Measurements from ENCODE around the gene GAL3ST2. TPM values are rescaled to one million over a fixed set of nuclear protein-coding genes. Genes with fewer than 3 reads are reported as not detected.

Gene GAL3ST2
- total and polyA plus RNA-seq, 4 donors, result 0.03 to 0.33 (median 0.23) TPM; not detected in 1

DNA sequence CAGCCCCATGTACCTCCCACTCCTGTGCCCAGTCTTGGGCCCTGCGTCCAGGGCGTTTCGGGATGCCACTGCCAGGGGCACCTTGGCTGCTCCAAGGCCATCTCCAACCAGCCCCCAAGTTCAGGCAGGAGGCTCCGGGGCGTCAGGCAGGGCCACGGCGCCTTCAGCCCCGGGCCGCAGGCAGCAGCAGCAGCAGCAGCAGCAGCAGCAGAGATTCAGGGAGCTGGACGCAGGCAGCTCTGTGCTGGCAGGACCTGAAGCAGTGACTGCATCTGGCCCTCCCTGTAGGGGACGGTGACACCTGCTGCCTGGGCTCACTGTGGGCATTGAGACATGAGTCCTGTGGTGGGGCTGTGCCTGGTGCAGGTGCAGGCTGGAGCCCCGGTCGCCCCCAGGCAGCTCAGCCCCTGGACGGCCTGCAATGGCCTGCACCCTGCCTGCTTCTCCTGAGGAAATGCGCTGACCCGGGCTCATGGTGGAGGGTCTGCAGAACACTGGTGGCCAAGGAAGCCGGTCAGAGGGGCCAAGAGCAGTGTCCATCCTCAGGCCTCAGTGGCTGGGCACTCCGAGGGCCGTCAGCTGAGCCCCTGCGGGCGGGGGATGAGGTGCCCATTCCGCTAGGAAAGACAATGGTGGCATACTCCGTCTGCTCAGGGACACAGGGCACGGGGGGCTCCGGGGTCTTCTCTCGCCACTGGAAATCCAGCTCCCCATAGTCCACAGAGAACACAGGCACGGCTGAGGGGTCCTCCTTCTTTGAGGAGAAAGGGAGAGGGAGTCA is 74.1 kb downstream of the GAL3ST2 start:
- no peak for TF ChIP-seq YY1 (IDR thresholded peaks at IDR 0.05)
- TF ChIP-seq RXRA (IDR thresholded peaks at IDR 0.05), result no peak
- no peak for TF ChIP-seq EGR1 (IDR thresholded peaks at IDR 0.05; ENCODE audit: low read depth in 2 of 2)
- TF ChIP-seq JUND (IDR thresholded peaks at IDR 0.05), result no peak
- no peak for TF ChIP-seq FOXA1 (IDR thresholded peaks at IDR 0.05)
- Histone ChIP-seq H3K4me3 (ENCODE audit: low read depth in 1 of 3, low read length in 3 of 3) (no peak overlapping the region), H3K27me3 (ENCODE audit: control insufficient read depth in 4 of 4, insufficient read depth in 4 of 4, low read length in 3 of 4) (no peaks in the 10 kb centered on the region), H3K27ac (ENCODE audit: low read depth in 1 of 2, low read length in 2 of 2) (no peak overlapping the region), H3K4me1 (ENCODE audit: control insufficient read depth in 4 of 4, insufficient read depth in 4 of 4, low read length in 3 of 4) (peaks cover 0 to 4% (median 0%) of the 10 kb centered on the region in 4 donors), H3K9ac (ENCODE audit: low read depth in 1 of 2, low read length in 2 of 2) (no peak overlapping the region), H3K9me3 (ENCODE audit: control insufficient read depth in 4 of 4, low read length in 3 of 4) (no peaks in the 10 kb centered on the region), H3K36me3 (ENCODE audit: control insufficient read depth in 4 of 4, insufficient read depth in 3 of 4, low read depth in 1 of 4, low read length in 3 of 4) (no peaks in the 10 kb centered on the region)
- no peak for DNase-seq (ENCODE audit: low spot score)
- 94% methylated on average over 27 of the region's 27 CpGs for WGBS

DNA sequence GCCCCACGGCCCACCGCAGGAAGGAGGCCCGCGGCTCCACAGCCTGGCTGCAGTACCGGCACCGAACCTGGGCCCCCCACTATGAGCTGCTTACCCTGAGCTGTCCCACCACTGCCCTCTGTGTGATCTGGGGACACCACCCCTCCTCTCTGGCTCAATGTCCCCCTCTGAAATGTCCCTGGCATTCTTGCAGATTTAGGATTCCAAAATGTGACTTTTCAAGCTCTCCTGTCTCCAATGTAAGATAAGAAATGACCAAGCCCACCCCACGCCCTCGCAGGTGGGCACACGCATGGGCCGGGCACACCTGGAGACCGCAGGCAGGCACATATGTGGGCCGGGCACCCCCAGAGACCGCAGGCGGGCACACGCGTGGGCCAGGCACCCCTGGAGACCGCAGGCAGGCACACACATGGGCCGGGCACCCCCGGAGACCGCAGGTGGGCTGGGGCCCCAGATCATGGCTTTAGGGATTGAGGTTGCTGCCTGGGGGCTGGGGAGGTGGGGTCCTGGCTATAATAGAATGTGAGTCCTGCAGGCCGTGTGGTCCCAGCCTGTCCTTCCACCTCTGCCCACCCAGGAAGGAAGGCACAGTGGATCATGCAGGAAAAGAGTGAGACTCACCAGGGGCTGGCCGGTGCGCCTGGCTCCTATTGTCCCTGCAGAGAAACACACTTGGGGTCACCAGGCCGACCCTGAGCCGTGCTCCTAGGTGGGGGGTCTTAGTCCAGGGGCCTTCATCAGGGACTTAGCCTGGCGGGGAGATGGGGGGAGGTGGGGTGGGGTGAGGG is 74.9 kb downstream of the GAL3ST2 start:
- Histone ChIP-seq H3K4me3 (ENCODE audit: low read depth in 1 of 3, low read length in 3 of 3) (no peak overlapping the region), H3K27me3 (ENCODE audit: control insufficient read depth in 4 of 4, insufficient read depth in 4 of 4, low read length in 3 of 4) (no peaks in the 10 kb centered on the region), H3K27ac (ENCODE audit: low read depth in 1 of 2, low read length in 2 of 2) (no peak overlapping the region), H3K9me3 (ENCODE audit: control insufficient read depth in 4 of 4, low read length in 3 of 4) (no peaks in the 10 kb centered on the region), H3K4me1 (ENCODE audit: control insufficient read depth in 4 of 4, insufficient read depth in 4 of 4, low read length in 3 of 4) (peaks cover 0 to 4% (median 0%) of the 10 kb centered on the region in 4 donors), H3K36me3 (ENCODE audit: control insufficient read depth in 4 of 4, insufficient read depth in 3 of 4, low read depth in 1 of 4, low read length in 3 of 4) (no peaks in the 10 kb centered on the region), H3K9ac (ENCODE audit: low read depth in 1 of 2, low read length in 2 of 2) (no peak overlapping the region)
- TF ChIP-seq FOXA2 (IDR thresholded peaks at IDR 0.05), result no peak
- TF ChIP-seq, protein P1, sequence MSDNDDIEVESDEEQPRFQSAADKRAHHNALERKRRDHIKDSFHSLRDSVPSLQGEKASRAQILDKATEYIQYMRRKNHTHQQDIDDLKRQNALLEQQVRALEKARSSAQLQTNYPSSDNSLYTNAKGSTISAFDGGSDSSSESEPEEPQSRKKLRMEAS (IDR thresholded peaks at IDR 0.05), result no peak
- no peak for TF ChIP-seq HNF4A (conservative IDR thresholded peaks at IDR 0.05)
- no peak for TF ChIP-seq NR2F2 (IDR thresholded peaks at IDR 0.05)
- TF ChIP-seq GABPA (IDR thresholded peaks at IDR 0.05 in 1 of 2, conservative IDR thresholded peaks at IDR 0.05 in 1 of 2), result no peak
- TF ChIP-seq, protein P2, sequence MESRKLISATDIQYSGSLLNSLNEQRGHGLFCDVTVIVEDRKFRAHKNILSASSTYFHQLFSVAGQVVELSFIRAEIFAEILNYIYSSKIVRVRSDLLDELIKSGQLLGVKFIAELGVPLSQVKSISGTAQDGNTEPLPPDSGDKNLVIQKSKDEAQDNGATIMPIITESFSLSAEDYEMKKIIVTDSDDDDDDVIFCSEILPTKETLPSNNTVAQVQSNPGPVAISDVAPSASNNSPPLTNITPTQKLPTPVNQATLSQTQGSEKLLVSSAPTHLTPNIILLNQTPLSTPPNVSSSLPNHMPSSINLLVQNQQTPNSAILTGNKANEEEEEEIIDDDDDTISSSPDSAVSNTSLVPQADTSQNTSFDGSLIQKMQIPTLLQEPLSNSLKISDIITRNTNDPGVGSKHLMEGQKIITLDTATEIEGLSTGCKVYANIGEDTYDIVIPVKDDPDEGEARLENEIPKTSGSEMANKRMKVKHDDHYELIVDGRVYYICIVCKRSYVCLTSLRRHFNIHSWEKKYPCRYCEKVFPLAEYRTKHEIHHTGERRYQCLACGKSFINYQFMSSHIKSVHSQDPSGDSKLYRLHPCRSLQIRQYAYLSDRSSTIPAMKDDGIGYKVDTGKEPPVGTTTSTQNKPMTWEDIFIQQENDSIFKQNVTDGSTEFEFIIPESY (IDR thresholded peaks at IDR 0.05), result no peak
- no peak for TF ChIP-seq RAD21 (IDR thresholded peaks at IDR 0.05)
- no peak for TF ChIP-seq RXRA (IDR thresholded peaks at IDR 0.05)
- TF ChIP-seq, protein P3, sequence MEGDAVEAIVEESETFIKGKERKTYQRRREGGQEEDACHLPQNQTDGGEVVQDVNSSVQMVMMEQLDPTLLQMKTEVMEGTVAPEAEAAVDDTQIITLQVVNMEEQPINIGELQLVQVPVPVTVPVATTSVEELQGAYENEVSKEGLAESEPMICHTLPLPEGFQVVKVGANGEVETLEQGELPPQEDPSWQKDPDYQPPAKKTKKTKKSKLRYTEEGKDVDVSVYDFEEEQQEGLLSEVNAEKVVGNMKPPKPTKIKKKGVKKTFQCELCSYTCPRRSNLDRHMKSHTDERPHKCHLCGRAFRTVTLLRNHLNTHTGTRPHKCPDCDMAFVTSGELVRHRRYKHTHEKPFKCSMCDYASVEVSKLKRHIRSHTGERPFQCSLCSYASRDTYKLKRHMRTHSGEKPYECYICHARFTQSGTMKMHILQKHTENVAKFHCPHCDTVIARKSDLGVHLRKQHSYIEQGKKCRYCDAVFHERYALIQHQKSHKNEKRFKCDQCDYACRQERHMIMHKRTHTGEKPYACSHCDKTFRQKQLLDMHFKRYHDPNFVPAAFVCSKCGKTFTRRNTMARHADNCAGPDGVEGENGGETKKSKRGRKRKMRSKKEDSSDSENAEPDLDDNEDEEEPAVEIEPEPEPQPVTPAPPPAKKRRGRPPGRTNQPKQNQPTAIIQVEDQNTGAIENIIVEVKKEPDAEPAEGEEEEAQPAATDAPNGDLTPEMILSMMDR (IDR thresholded peaks at IDR 0.05; ENCODE audit: low read depth, low read length, missing input control), result no peak
- TF ChIP-seq FOXA1 (IDR thresholded peaks at IDR 0.05), result no peak
- no peak for TF ChIP-seq YY1 (IDR thresholded peaks at IDR 0.05)
- TF ChIP-seq, protein P4, sequence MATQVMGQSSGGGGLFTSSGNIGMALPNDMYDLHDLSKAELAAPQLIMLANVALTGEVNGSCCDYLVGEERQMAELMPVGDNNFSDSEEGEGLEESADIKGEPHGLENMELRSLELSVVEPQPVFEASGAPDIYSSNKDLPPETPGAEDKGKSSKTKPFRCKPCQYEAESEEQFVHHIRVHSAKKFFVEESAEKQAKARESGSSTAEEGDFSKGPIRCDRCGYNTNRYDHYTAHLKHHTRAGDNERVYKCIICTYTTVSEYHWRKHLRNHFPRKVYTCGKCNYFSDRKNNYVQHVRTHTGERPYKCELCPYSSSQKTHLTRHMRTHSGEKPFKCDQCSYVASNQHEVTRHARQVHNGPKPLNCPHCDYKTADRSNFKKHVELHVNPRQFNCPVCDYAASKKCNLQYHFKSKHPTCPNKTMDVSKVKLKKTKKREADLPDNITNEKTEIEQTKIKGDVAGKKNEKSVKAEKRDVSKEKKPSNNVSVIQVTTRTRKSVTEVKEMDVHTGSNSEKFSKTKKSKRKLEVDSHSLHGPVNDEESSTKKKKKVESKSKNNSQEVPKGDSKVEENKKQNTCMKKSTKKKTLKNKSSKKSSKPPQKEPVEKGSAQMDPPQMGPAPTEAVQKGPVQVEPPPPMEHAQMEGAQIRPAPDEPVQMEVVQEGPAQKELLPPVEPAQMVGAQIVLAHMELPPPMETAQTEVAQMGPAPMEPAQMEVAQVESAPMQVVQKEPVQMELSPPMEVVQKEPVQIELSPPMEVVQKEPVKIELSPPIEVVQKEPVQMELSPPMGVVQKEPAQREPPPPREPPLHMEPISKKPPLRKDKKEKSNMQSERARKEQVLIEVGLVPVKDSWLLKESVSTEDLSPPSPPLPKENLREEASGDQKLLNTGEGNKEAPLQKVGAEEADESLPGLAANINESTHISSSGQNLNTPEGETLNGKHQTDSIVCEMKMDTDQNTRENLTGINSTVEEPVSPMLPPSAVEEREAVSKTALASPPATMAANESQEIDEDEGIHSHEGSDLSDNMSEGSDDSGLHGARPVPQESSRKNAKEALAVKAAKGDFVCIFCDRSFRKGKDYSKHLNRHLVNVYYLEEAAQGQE (IDR thresholded peaks at IDR 0.05), result no peak
- no peak for TF ChIP-seq JUND (IDR thresholded peaks at IDR 0.05)
- TF ChIP-seq, protein P5, sequence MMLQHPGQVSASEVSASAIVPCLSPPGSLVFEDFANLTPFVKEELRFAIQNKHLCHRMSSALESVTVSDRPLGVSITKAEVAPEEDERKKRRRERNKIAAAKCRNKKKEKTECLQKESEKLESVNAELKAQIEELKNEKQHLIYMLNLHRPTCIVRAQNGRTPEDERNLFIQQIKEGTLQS (IDR thresholded peaks at IDR 0.05), result no peak
- TF ChIP-seq EGR1 (IDR thresholded peaks at IDR 0.05; ENCODE audit: low read depth in 2 of 2), result no peak
- TF ChIP-seq TAF1 (conservative IDR thresholded peaks at IDR 0.05), result no peak
- TF ChIP-seq SP1 (IDR thresholded peaks at IDR 0.05), result no peak
- no peak for TF ChIP-seq HNF4G (IDR thresholded peaks at IDR 0.05)
- no peak for DNase-seq (ENCODE audit: low spot score)
- WGBS, result 91% methylated on average over 26 of the region's 26 CpGs
